ENCODE data around the gene TBC1D23. TPM values are rescaled to one million over a fixed set of nuclear protein-coding genes. Genes with fewer than 3 reads are reported as not detected.

Gene TBC1D23
- total and polyA plus RNA-seq, 10 donors = 16.1 to 61.4 (median 41.6) TPM

GRCh38 chr3:100352296-100353231, 91.8 kb downstream of the TBC1D23 start:
- DNase-seq = no peak
- H3K27me3 ChIP-seq (replicated peaks in 1 of 7) = no peaks in the 10 kb centered on the region
- intact Hi-C loops (cut with DNase I; ENCODE audit: low total_unique reads) = no loop called here
- peaks cover 0 to 5% (median 0%) of the 10 kb centered on the region in 8 donors for H3K9me3 ChIP-seq
- no peaks in the 10 kb centered on the region for H3K4me1 ChIP-seq
- peaks cover 0 to 88% (median 61%) of the 10 kb centered on the region in 6 donors for H3K36me3 ChIP-seq
- WGBS, 5 donors = 92 to 98% (median 93%) methylated on average over 10 of the region's 10 CpGs
- no peak overlapping the region for H3K27ac ChIP-seq
- no peak for TF ChIP-seq POLR2A (IDR thresholded peaks at IDR 0.05)
- TF ChIP-seq POLR2AphosphoS5 (IDR thresholded peaks at IDR 0.05) = no peak
- TF ChIP-seq CTCF (IDR thresholded peaks at IDR 0.05 in 8 of 11, conservative IDR thresholded peaks at IDR 0.05 in 3 of 11) = no peak
- H3K4me3 ChIP-seq = no peak overlapping the region

- Histone ChIP-seq H3K4me1 (no peaks in the 10 kb centered on the region), H3K27ac (no peak overlapping the region), H3K9me3 (peaks cover 0 to 5% (median 0%) of the 10 kb centered on the region in 8 donors), H3K4me3 (no peak overlapping the region), H3K36me3 (peaks cover 0 to 88% (median 49%) of the 10 kb centered on the region in 6 donors), H3K27me3 (replicated peaks in 1 of 7) (no peaks in the 10 kb centered on the region)
- intact Hi-C loops (cut with DNase I; ENCODE audit: low total_unique reads) = no loop called here
- TF ChIP-seq CTCF (IDR thresholded peaks at IDR 0.05 in 8 of 11, conservative IDR thresholded peaks at IDR 0.05 in 3 of 11) = no peak
- no peak for TF ChIP-seq POLR2AphosphoS5 (IDR thresholded peaks at IDR 0.05)
- TF ChIP-seq POLR2A (IDR thresholded peaks at IDR 0.05) = no peak
- 87 to 97% (median 93%) methylated on average over 3 of the region's 3 CpGs for WGBS, 5 donors
- DNase-seq = no peak
Measured at GRCh38 chr3:100354850-100355249, 94.1 kb downstream of the TBC1D23 start.

GRCh38 chr3:100358413-100358812, 97.6 kb downstream of the TBC1D23 start:
- H3K36me3 ChIP-seq = peaks cover 0 to 99% (median 51%) of the 10 kb centered on the region in 6 donors
- no peak overlapping the region for H3K4me3 ChIP-seq
- no peaks in the 10 kb centered on the region for H3K27me3 ChIP-seq (replicated peaks in 1 of 7)
- no peak for DNase-seq
- H3K27ac ChIP-seq = no peak overlapping the region
- no peak for TF ChIP-seq POLR2A (IDR thresholded peaks at IDR 0.05)
- no peak for TF ChIP-seq POLR2AphosphoS5 (IDR thresholded peaks at IDR 0.05)
- no peak for TF ChIP-seq CTCF (IDR thresholded peaks at IDR 0.05 in 8 of 11, conservative IDR thresholded peaks at IDR 0.05 in 3 of 11)
- H3K4me1 ChIP-seq = no peaks in the 10 kb centered on the region
- intact Hi-C loops (cut with DNase I; ENCODE audit: low total_unique reads) = no loop called here
- whole genome bisulfite sequencing, 5 donors = 63 to 92% (median 82%) methylated on average over 2 of the region's 2 CpGs
- H3K9me3 ChIP-seq = peaks cover 0 to 14% (median 10%) of the 10 kb centered on the region in 8 donors

GRCh38 chr3:100359035-100359434, 98.2 kb downstream of the TBC1D23 start:
- no peak overlapping the region for H3K27ac ChIP-seq
- TF ChIP-seq POLR2A (IDR thresholded peaks at IDR 0.05) (no peak), CTCF (IDR thresholded peaks at IDR 0.05 in 8 of 11, conservative IDR thresholded peaks at IDR 0.05 in 3 of 11) (no peak), POLR2AphosphoS5 (IDR thresholded peaks at IDR 0.05) (no peak)
- H3K36me3 ChIP-seq = peaks cover 0 to 99% (median 52%) of the 10 kb centered on the region in 6 donors
- intact Hi-C loops (cut with DNase I; ENCODE audit: low total_unique reads) = no loop called here
- no peaks in the 10 kb centered on the region for H3K4me1 ChIP-seq
- 93 to 98% (median 95%) methylated on average over 3 of the region's 3 CpGs for WGBS, 5 donors
- H3K27me3 ChIP-seq (replicated peaks in 1 of 7) = no peaks in the 10 kb centered on the region
- H3K9me3 ChIP-seq = peaks cover 0 to 14% (median 10%) of the 10 kb centered on the region in 8 donors
- no peak for DNase-seq
- no peak overlapping the region for H3K4me3 ChIP-seq
